Neural cell (in vitro differentiated cells): ENCODE results near the gene ITGB4. TPM values are rescaled to one million over a fixed set of nuclear protein-coding genes. Genes with fewer than 3 reads are reported as not detected.

Experiments
- H2AFZ ChIP-seq: fragments of 200-600, 300-800 bp; sonication (generic), shearing (Covaris generic); 2 replicates; pipeline ENCODE4 v1.6.0; 2014; ENCODE audit warnings: low read depth, mild to moderate bottlenecking, antibody characterized with exemption, low read length, moderate library complexity
- H3F3A ChIP-seq: fragments of 200-600 bp; shearing (Covaris generic); 2 replicates; pipeline ENCODE4 v1.6.1; 2016; ENCODE audit warnings: mild to moderate bottlenecking, moderate library complexity, mixed read lengths, antibody characterized with exemption, low read length; ENCODE audit not compliant: insufficient read depth, poor library complexity, severe bottlenecking
- H3K27ac ChIP-seq: fragments of 200-600, 300-800 bp; sonication (generic), shearing (Covaris generic); 2 replicates; pipeline ENCODE4 v1.5.1; 2014; ENCODE audit warnings: mild to moderate bottlenecking, low read length, moderate library complexity
- H3K27me3 ChIP-seq: fragments of 300-800, 200-600 bp; sonication (generic), shearing (Covaris generic); 2 replicates; pipeline ENCODE4 v1.6.0; 2014; ENCODE audit warnings: mild to moderate bottlenecking, low read depth, low read length, moderate library complexity; ENCODE audit not compliant: insufficient read depth
- H3K36me3 ChIP-seq: fragments of 300-800, 200-600 bp; sonication (generic), shearing (Covaris generic); 2 replicates; pipeline ENCODE4 v1.5.1; 2014; ENCODE audit warnings: mild to moderate bottlenecking, antibody characterized with exemption, low read length, moderate library complexity; ENCODE audit not compliant: insufficient read depth
- H3K4me2 ChIP-seq: fragments of 300-800, 200-600 bp; sonication (generic), shearing (Covaris generic); 2 replicates; pipeline ENCODE4 v1.6.0; 2014; ENCODE audit warnings: mild to moderate bottlenecking, low read length
- H3K4me3 ChIP-seq: fragments of 300-800, 200-600 bp; sonication (generic), shearing (Covaris generic); 2 replicates; pipeline ENCODE4 v1.5.1; 2014; ENCODE audit warnings: mild to moderate bottlenecking, low read length, moderate library complexity
- H3K79me2 ChIP-seq: fragments of 200-600 bp; shearing (Covaris generic); replicated peaks from 2 replicates; pipeline ENCODE4 v1.6.0; 2014; ENCODE audit warnings: mild to moderate bottlenecking, low read length, moderate library complexity; ENCODE audit not compliant: insufficient read depth
- H3K9ac ChIP-seq: fragments of 300-800, 200-600 bp; sonication (generic), shearing (Covaris generic); 2 replicates; pipeline ENCODE4 v1.6.1; 2016; ENCODE audit warnings: mild to moderate bottlenecking, low read length, mixed read lengths
- H3K9me2 ChIP-seq: fragments of 200-600 bp; shearing (Covaris generic); 2 replicates; pipeline ENCODE4 v1.6.1; 2016; ENCODE audit warnings: mild to moderate bottlenecking, low read length, mixed read lengths; ENCODE audit not compliant: insufficient read depth
- H3K9me3 ChIP-seq: fragments of 200-600, 300-800 bp; sonication (generic), shearing (Covaris generic); 2 replicates; pipeline ENCODE4 v1.6.1; 2016; ENCODE audit warnings: mild to moderate bottlenecking, mixed run types, low read length, moderate library complexity, mixed read lengths
- H4K20me1 ChIP-seq: fragments of 200-600 bp; shearing (Covaris generic); 2 replicates; pipeline ENCODE4 v1.6.1; 2016; ENCODE audit warnings: mild to moderate bottlenecking, mixed run types; ENCODE audit not compliant: insufficient read depth
- CTCF ChIP-seq: fragments of 450-650 bp; IDR thresholded peaks from 2 replicates; pipeline ENCODE4 v1.5.1; 2014; ENCODE audit warnings: antibody characterized with exemption, mild to moderate bottlenecking, moderate library complexity; ENCODE audit not compliant: poor library complexity, severe bottlenecking
- EP300 ChIP-seq: fragments of 450-650 bp; conservative IDR thresholded peaks from 2 replicates; pipeline ENCODE4 v1.6.1; 2014; ENCODE audit warnings: antibody characterized with exemption, mild to moderate bottlenecking, moderate library complexity; ENCODE audit not compliant: poor library complexity, severe bottlenecking
- EZH2 ChIP-seq: fragments of 200-600, 300-800 bp; shearing (Covaris generic), sonication (generic); IDR thresholded peaks from 2 replicates; pipeline ENCODE4 v1.6.1; 2014; ENCODE audit warnings: antibody characterized with exemption, low read length, borderline replicate concordance, mild to moderate bottlenecking; ENCODE audit not compliant: insufficient read depth, poor library complexity, severe bottlenecking
- MXI1 ChIP-seq: fragments of 450-650 bp; conservative IDR thresholded peaks from 2 replicates; pipeline ENCODE4 v1.6.1; 2014; ENCODE audit warnings: antibody characterized with exemption, mild to moderate bottlenecking; ENCODE audit not compliant: poor library complexity, severe bottlenecking
- POLR2AphosphoS5 ChIP-seq: IDR thresholded peaks from 2 replicates; pipeline ENCODE4 v1.6.1; 2012
- RAD21 ChIP-seq: fragments of 450-650 bp; conservative IDR thresholded peaks from 2 replicates; pipeline ENCODE4 v1.6.1; 2014; ENCODE audit warnings: antibody characterized with exemption, mild to moderate bottlenecking, moderate library complexity
- SMC3 ChIP-seq: fragments of 450-650 bp; conservative IDR thresholded peaks from 2 replicates; pipeline ENCODE4 v1.6.1; 2014; ENCODE audit warnings: antibody characterized with exemption, mild to moderate bottlenecking, moderate library complexity; ENCODE audit not compliant: poor library complexity
- TAF1 ChIP-seq: IDR thresholded peaks from 2 replicates; pipeline ENCODE4 v1.6.1; 2012; ENCODE audit warnings: low read depth
- polyA plus RNA-seq: library from polyadenylated mRNA; depleted of rRNA; stranded (reverse); fragments of >200 nt; gene quantifications from 2 replicates; pipeline ENCODE4 v1.2.3, GENCODE V29; 2014
- TF ChIP-seq, protein P1 (sequence below): IDR thresholded peaks from 2 replicates; pipeline ENCODE4 v1.6.1; 2012; ENCODE audit warnings: borderline replicate concordance

Gene ITGB4
- polyA plus RNA-seq, 1 donor from 2014 or later = not detected

- TF ChIP-seq CTCF = no peak
Observed at GRCh38 chr17:75779250-75779986, 58.2 kb downstream of the ITGB4 start (continued).

DNA sequence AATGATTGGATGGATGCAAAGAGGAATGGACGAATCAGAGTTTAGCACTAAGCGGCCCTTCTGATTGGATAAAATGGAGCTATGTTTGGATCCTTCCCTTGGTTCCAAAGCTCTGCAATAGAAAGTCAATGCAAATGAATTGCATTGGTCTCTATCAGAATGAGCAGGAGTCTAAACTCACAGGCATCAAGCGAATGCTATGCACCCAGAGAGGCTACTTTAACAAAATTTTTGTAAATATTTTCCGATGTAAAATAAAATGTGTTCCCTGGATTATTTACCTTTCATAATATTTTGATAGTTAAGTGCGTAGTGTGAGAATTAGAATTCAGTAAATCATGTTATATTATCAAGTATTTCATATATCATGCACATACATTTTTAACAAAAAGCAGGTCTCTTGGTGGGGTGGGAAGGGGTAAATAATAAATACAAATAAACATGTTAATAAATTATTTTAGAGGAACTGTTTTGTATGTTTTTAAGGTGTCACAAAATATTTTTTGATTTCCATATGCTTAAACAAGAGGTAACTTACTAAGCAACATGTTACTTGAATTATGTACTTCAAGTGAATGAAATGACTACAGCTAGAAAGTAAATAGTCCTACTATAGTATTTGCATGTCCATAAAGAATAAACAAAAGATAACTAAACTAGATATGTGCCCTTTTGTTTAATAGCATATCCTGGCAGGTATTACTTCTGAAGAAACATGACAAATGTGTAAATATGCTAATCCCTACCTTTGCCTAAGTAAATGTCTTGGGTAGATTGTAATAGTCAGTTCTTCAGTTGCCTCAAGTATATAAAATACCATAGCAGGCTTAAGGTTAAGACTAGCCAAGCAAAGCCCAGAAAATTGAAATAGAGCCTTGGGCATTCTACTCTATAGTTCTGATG is 59.0 kb downstream of the ITGB4 start:
- Histone ChIP-seq H3K9ac (peak overlapping the region; percentile 55), H3F3A (peaks cover 16% of the 10 kb centered on the region), H3K36me3 (peaks cover 8% of the 10 kb centered on the region), H3K27ac (peak overlapping the region; percentile 90), H3K4me2 (peak overlapping the region; percentile 66), H3K27me3 (no peaks in the 10 kb centered on the region), H3K4me3 (peak overlapping the region; percentile 96), H4K20me1 (peaks cover 41% of the 10 kb centered on the region), H3K9me3 (no peaks in the 10 kb centered on the region), H3K9me2 (no peaks in the 10 kb centered on the region), H3K79me2 (peaks cover 40% of the 10 kb centered on the region), H2AFZ (peak overlapping the region; percentile 35)
- TF ChIP-seq, protein P1, sequence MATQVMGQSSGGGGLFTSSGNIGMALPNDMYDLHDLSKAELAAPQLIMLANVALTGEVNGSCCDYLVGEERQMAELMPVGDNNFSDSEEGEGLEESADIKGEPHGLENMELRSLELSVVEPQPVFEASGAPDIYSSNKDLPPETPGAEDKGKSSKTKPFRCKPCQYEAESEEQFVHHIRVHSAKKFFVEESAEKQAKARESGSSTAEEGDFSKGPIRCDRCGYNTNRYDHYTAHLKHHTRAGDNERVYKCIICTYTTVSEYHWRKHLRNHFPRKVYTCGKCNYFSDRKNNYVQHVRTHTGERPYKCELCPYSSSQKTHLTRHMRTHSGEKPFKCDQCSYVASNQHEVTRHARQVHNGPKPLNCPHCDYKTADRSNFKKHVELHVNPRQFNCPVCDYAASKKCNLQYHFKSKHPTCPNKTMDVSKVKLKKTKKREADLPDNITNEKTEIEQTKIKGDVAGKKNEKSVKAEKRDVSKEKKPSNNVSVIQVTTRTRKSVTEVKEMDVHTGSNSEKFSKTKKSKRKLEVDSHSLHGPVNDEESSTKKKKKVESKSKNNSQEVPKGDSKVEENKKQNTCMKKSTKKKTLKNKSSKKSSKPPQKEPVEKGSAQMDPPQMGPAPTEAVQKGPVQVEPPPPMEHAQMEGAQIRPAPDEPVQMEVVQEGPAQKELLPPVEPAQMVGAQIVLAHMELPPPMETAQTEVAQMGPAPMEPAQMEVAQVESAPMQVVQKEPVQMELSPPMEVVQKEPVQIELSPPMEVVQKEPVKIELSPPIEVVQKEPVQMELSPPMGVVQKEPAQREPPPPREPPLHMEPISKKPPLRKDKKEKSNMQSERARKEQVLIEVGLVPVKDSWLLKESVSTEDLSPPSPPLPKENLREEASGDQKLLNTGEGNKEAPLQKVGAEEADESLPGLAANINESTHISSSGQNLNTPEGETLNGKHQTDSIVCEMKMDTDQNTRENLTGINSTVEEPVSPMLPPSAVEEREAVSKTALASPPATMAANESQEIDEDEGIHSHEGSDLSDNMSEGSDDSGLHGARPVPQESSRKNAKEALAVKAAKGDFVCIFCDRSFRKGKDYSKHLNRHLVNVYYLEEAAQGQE = no peak
- TF ChIP-seq RAD21 (no peak), CTCF (no peak), EP300 (no peak), EZH2 (no peak), MXI1 (no peak), POLR2AphosphoS5 (no peak), TAF1 (no peak), SMC3 (no peak)
